GM18499 (cell line): ENCODE data around the gene CORO1C.
"Not testable (repeated sequence)": the region's sequence is repeated elsewhere in the genome, so short reads cannot be mapped to it uniquely, and the experiment has no call there.

Experiments
- ATAC-seq: cut with Tn5 transposase; IDR thresholded peaks from one replicate; pipeline ENCODE4 v1.9.1; 2021; ENCODE audit warnings: moderate number of reproducible peaks; ENCODE audit not compliant: insufficient read depth, unreplicated experiment

The CORO1C gene

DNA sequence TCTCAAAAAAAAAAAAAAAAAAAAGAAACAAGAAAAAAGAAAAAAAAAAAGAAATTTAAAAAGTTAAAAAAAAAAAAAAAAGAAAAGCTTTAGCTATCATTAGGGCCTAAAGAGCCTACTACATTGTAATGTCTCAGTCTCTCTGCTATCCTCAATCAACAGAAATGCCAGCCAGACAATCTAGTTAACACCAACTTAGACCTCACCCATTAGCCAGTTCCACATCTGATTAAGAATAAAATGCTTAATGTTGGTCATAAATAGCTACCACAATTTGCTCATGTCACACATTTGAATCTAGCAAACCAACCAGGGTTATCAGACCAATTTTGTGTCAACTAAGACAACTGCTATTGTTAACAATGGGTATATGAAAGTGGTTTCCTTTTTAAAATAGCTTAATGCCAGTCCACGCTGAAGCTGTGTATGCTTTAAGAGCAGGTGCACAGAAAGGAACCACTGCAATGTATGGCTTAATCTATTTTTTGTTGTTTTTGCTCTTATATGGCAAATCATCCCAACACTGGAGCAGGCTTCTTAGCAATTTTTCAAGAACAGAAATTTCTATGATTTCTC is 52.1 kb downstream of the CORO1C start:
- ATAC-seq, result no peak

- ATAC-seq, result no peak
These were observed 53.1 kb downstream of the CORO1C start for GRCh38 chr12:108678104-108678730.

DNA sequence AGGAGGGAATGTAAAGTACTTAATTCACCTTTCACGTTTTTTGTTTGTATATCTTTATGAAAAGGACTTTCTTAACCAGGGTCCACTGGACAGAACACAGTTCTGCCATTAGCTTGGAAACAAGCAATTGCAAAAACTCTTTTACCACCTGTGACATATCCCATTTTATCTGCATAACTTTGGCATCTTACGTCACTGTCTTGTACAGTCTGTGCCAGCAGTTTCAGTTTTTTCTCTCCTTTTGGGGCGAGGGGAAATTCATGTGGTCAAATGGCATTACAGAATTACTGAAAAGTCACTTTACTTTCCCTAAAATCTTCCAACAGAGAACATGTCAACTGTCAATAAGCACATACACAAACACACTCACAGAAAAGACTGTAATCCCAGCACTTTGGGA is 53.9 kb downstream of the CORO1C start:
- ATAC-seq, result no peak

DNA sequence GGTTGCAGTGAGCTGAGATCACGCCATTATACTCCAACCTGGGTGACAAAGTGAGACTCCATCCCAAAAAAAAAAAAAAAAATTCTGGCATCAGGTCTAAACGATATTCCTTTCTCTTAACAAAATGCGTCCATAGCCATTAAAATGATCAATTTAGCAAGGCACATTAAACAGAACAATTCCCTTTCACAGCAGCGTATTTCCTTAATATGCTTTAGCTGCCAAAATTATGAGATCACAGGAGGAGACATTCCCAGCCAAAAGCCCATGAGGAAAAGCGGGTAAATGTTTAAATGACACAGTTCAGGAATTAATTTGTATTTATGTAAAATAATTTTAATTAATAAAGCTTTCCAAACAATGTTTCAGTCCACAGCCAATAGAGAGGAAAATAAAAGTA is 54.6 kb downstream of the CORO1C start:
- ATAC-seq, result no peak

GRCh38 chr12:108675792-108676191 is 55.5 kb downstream of the CORO1C start:
- no peak for ATAC-seq

GRCh38 chr12:108672054-108672453 is 59.3 kb downstream of the CORO1C start:
- no peak for ATAC-seq

DNA sequence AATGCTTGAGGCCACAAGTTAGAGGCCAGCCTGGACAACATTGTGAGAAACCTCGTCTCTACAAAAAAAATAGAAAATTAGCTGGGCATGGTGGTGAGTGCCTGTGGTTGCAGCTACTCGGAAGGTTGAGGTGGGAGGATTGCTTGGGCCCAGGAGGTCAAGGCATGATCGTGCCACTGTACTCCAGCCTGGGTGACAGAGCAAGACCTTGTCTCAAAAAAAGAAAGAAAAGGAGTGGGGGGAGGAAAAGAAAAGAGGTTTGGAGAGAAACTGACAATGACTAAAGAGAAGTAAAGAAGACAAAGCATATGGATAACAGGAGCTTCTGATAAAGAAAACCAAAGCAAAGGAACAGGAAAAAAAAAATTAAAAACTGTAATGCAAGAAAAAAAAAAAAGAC is 60.2 kb downstream of the CORO1C start:
- ATAC-seq, result no peak

GRCh38 chr12:108670066-108670631 is 61.2 kb downstream of the CORO1C start:
- ATAC-seq, result no peak

- ATAC-seq, result no peak
These were observed 62.8 kb downstream of the CORO1C start for GRCh38 chr12:108668542-108668941.

DNA sequence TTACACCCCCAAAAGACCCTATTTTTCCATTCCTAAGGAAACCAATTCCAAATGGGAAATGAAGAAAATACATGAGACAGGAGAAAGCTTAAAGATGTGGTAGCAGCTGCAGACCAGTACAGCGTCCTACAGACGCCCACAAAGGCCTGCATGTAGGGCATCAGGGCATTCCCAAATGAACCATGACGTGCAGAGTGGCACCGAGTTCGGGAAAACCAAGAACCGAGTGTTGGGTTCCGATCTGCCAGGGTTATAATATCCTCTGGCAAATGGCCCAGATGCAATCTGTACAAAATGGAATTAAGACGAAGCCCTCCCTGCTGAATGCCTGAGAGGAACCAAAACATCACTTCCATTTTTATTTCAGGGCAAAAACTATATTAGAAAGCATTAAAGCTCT is 63.3 kb downstream of the CORO1C start:
- ATAC-seq, result no peak

DNA sequence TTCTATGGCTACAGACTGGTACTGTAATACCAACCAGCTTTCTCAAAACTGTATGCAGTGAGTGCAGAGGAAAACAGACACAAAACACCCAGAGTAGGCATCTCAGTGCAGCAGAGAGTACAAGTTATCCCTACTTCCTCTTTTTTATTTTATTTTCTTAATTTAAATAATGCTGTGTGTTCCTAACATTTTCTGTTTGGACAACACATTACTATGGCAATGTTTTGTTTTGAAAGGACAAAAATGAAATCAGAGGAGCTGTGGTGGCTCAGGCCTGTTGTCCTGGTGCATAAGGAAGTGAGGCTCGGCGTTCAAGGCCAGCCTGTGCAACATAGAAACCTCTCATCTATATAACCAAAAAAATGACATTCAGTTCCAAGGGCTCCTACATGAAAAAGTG is 64.0 kb downstream of the CORO1C start:
- ATAC-seq, result no peak

DNA sequence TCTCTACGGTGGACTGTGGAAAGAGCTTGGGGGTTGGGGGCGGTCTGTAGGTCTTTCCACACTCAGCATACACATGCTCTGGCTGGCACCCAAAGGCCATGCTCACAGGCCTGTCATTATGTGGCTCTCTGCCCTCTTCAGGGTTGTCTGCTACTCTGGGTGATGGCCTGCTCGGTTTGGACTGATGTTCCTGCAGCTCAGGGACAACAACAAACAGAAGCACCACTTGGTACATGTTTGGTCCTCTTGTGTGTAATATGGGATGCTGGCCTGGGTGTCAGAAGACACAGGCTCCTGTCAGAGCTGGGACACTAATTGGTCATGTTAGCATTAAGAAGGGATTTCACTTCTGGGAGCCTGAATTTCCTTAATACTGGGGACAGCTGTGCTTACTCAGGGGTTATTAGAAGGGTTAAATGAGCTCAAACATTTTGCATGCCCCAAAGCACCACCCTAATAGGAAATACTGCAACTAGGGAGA is 64.9 kb downstream of the CORO1C start:
- no peak for ATAC-seq

DNA sequence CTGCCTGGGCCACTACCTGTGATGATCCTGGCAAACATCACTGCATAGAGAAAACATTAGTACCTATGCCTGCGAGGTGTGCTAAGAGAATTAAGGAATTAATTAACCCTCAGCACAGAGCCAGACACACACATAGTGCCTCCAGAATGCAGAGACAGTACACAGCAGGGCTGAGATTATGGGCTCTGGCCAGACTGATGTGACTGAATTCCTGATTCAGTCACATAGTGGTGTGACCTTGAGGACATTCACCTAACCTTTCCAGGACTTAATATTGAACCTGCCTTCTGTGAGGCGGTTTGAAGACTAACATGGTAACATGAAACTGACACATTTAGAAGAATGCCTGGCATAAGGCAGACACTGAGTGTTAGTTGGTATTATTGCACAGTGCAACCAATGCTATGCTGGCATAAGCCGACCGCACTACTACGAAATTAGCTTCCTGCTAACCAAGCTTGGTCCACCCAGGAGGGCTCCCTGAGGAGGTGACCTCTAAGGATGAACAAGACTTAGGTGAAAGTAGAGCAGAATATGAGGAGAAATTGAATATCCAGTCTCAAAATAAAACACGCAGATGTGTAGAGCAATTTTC is 65.6 kb downstream of the CORO1C start:
- no peak for ATAC-seq

GRCh38 chr12:108664338-108665258 is 66.7 kb downstream of the CORO1C start:
- ATAC-seq, result peak; percentile 37

DNA sequence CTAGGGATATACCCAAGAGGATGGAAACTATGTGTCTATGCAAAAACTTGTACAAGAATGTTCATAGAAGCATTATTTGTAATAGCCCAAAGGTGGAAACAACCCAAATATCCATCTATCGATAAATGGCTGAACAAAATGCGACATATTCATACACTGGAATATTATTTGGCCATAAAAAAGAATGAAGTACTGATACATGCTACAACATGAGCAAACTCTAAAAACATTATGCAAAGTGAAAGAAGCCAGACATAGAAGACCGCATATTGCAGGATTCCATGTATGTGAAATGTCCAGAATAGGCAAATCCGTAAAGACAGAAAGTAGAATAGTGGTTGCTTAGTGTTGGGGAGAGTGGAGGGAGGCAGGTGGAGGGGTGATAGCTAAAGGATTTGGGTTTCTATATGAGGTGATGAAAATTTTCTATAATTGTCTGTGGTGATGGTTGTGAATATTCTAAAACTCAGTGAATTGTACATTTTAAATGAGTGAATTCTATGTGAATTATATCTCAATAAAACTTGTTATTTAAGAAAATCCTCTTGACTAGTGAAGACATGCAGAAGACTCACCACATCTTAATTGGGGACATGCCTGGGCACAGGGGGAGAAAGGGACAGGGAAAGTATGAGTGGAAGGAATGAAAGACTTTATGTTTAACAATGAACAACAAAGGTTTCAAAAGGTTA is 67.8 kb downstream of the CORO1C start:
- no peak for ATAC-seq

- ATAC-seq, result not testable (repeated sequence)
These were observed 73.2 kb downstream of the CORO1C start for GRCh38 chr12:108658115-108658514.

GRCh38 chr12:108657130-108657745 is 74.1 kb downstream of the CORO1C start:
- ATAC-seq, result no peak

DNA sequence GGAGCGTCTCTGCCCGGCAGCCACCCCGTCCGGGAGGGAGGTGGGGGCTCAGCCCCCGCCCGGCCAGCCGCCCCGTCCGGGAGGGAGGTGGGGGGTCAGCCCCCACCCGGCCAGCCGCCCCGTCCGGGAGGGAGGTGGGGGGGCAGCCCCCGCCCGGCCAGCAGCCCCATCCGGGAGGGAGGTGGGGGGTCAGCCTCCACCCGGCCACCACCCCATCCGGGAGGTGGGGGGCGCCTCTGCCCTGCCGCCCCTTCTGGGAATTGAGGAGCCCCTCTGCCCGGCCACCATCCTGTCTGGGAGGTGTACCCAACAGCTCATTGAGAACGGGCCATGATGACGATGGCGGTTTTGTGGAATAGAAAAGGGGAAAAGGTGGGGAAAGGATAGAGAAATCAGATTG is 75.1 kb downstream of the CORO1C start:
- ATAC-seq, result not testable (repeated sequence)

DNA sequence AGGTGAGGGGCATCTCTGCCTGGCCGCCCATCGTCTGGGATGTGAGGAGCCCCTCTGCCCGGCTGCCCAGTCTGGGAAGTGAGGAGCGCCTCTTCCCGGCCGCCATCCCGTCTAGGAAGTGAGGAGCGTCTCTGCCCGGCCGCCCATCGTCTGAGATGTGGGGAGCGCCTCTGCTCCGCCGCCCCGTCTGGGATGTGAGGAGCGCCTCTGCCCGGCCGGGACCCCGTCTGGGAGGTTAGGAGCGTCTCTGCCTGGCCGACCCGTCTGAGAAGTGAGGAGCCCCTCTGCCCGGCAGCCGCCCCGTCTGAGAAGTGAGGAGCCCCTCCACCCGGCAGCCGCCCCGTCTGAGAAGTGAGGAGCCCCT is 75.5 kb downstream of the CORO1C start:
- ATAC-seq, result not testable (repeated sequence)

- not testable (repeated sequence) for ATAC-seq
These were observed 76.7 kb downstream of the CORO1C start for GRCh38 chr12:108654622-108655021.
